Esophagus muscularis mucosa (tissue), 4 donors: ENCODE results near the gene CNTNAP4. TPM values are rescaled to one million over a fixed set of nuclear protein-coding genes. Genes with fewer than 3 reads are reported as not detected.
A peak's percentile ranks its signal among the peaks of the same experiment; 100 is the strongest.

ENCODE experiments used
- DNase-seq: peaks from one replicate; pipeline ENCODE4 v3.0.0-alpha.2; 2017; ENCODE audit errors: extremely low spot score
- H3K27ac ChIP-seq, 4 donors: fragments of 200-600 bp; sonication (generic); replicated peaks in 1 of 4; 1 replicate in 3 of 4; 2 replicates in 1 of 4; pipeline ENCODE4 v1.5.1; 2016 to 2019; ENCODE audit warnings: mild to moderate bottlenecking in 1 of 4
- H3K27me3 ChIP-seq, 4 donors: fragments of 200-600 bp; sonication (generic); one replicate each; pipeline versions ENCODE4 v1.5.1 to v1.6.0; 2016 to 2019
- H3K36me3 ChIP-seq, 4 donors: fragments of 200-600 bp; sonication (generic); one replicate each; pipeline ENCODE4 v1.5.1; 2016 to 2019
- H3K4me1 ChIP-seq, 4 donors: fragments of 200-600 bp; sonication (generic); one replicate each; pipeline ENCODE4 v1.5.1; 2016 to 2019
- H3K4me3 ChIP-seq, 4 donors: fragments of 200-600 bp; sonication (generic); 1 replicate in 2 of 4; 2 replicates in 2 of 4; pipeline ENCODE4 v1.5.1; 2016 to 2019; ENCODE audit warnings: mild to moderate bottlenecking in 4 of 4, moderate library complexity in 1 of 4
- H3K9me3 ChIP-seq, 4 donors: fragments of 200-600 bp; sonication (generic); 1 replicate in 3 of 4; 2 replicates in 1 of 4; pipeline ENCODE4 v1.5.1; 2016 to 2019
- CTCF ChIP-seq, 3 experiments: fragments of 200-600 bp in 2 of 3; fragments of 450-650 bp in 1 of 3; sonication (generic) in 2 of 3; IDR thresholded peaks; one replicate each; pipeline ENCODE4 v1.5.1; 2017 to 2019; ENCODE audit warnings: antibody characterized with exemption in 3 of 3, mild to moderate bottlenecking in 2 of 3, moderate library complexity in 1 of 3
- EP300 ChIP-seq: sonication (generic); formaldehyde crosslinking; IDR thresholded peaks from one replicate; pipeline ENCODE4 v1.6.1; 2017; ENCODE audit warnings: antibody characterized with exemption
- POLR2A ChIP-seq: fragments of 450-650 bp; IDR thresholded peaks from one replicate; pipeline ENCODE4 v1.6.1; 2017; ENCODE audit warnings: antibody characterized with exemption, moderate library complexity, mild to moderate bottlenecking, low read depth
- POLR2AphosphoS5 ChIP-seq, 2 donors: sonication (generic); formaldehyde crosslinking; IDR thresholded peaks; one replicate each; pipeline ENCODE4 v1.6.1; 2017; ENCODE audit warnings: antibody characterized with exemption in 2 of 2
- WGBS: methylation state at CpG from one replicate; pipeline ENCODE4 v1.1.5; 2018; 5-methylcytosine and 5-hydroxymethylcytosine counted together
- intact Hi-C: fragments of 100-400 bp; cut with DNase I; formaldehyde crosslinking; loops from one replicate; pipeline ENCODE4 v1.15.1; 2023
- total RNA-seq, 4 donors: library from RNA; depleted of rRNA; stranded (reverse); fragments of >200 nt; gene quantifications; one replicate each; pipeline versions ENCODE4 v1.1.0 to v1.2.1, GENCODE V29; 2016

Gene CNTNAP4
- total RNA-seq, 4 donors from 2014 or later, result 0.80 to 2.1 (median 1.6) TPM

- Histone ChIP-seq H3K9me3 (no peaks in the 10 kb centered on the region), H3K36me3 (no peaks in the 10 kb centered on the region), H3K27me3 (no peaks in the 10 kb centered on the region), H3K27ac (no peak overlapping the region), H3K4me3 (no peak overlapping the region), H3K4me1 (no peaks in the 10 kb centered on the region)
- no peak for DNase-seq
- TF ChIP-seq POLR2AphosphoS5 (IDR thresholded peaks at IDR 0.05) (no peak), CTCF (IDR thresholded peaks at IDR 0.05) (no peak)
- intact Hi-C loops, result no loop called here
- 51% methylated on average over 2 of the region's 2 CpGs for WGBS
These were observed 39.7 kb upstream of the CNTNAP4 start for GRCh38 chr16:76237471-76237870.

DNA sequence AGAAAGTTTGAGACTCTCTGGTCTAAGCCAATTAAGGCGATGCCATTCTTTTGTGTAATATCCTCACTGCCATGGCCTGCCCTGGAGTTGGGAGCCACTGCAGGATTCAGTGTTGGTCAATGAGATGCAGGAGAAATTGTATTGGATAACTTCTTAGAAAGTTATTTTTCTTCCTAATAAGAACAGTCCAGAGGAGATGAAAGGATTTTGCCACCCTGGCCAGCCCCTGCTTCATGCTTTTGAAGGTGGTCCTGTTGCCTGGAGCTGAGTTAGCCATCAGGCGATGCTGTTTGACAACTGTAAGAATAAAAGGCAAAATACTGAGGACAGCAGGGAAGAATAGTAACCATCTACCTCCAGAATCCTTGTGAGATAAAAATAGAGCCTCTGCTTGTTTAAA lies 35.4 kb upstream of the CNTNAP4 start:
- no peak for DNase-seq
- no peaks in the 10 kb centered on the region for H3K36me3 ChIP-seq
- H3K4me3 ChIP-seq, result no peak overlapping the region
- H3K27me3 ChIP-seq, result no peaks in the 10 kb centered on the region
- H3K9me3 ChIP-seq, result no peaks in the 10 kb centered on the region
- H3K27ac ChIP-seq, result no peak overlapping the region
- TF ChIP-seq EP300 (no peak), CTCF (IDR thresholded peaks at IDR 0.05) (no peak), POLR2AphosphoS5 (IDR thresholded peaks at IDR 0.05) (no peak), POLR2A (no peak)
- intact Hi-C loops, result no loop called here
- 74% methylated on average over 2 of the region's 2 CpGs for WGBS
- H3K4me1 ChIP-seq, result no peaks in the 10 kb centered on the region

DNA sequence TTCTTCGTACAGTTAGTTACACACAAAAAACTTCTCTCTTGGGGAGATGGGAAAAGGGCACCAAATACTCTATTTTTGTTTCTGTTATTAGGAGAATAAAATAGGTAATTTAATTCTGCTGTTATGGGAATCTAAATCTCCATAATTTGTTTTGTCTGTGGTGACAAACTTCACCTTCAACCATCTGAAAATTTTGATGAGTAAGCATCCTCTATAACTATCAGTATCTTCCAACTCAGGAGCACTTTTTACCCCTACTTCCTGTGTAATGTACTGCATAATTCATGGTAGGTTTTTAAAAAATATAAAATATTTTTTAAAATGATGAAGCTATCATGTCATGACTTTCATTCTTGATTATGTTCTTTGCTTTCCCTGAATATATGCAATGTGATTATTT lies 33.6 kb upstream of the CNTNAP4 start:
- 75% methylated on average over 1 of the region's 1 CpG for WGBS
- TF ChIP-seq CTCF (IDR thresholded peaks at IDR 0.05), result no peak
- no peak for TF ChIP-seq POLR2A
- no peak for TF ChIP-seq POLR2AphosphoS5 (IDR thresholded peaks at IDR 0.05)
- no peak for TF ChIP-seq EP300
- H3K4me1 ChIP-seq, result no peaks in the 10 kb centered on the region
- no peak for DNase-seq
- intact Hi-C loops, result no loop called here
- H3K4me3 ChIP-seq, result no peak overlapping the region
- H3K9me3 ChIP-seq, result no peaks in the 10 kb centered on the region
- H3K27ac ChIP-seq, result no peak overlapping the region
- no peaks in the 10 kb centered on the region for H3K27me3 ChIP-seq
- H3K36me3 ChIP-seq, result no peaks in the 10 kb centered on the region

DNA sequence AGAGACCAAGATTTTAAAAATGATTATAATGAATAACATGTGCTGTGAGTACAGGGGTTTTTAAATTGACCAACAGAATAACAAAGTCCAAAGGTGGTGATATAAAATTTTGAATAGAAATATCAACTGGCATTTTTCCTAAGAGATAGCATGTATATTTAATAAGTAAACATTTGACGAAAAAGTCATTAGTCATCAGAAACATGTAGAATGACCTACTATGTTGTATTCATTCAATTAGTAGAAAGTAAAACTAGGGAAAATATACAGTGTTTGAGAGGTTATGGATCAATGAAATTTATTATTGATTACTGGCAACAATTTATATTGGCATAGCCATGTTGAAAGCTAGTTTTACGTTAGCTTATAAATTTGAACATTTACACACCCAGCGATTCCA lies 30.6 kb upstream of the CNTNAP4 start:
- no peaks in the 10 kb centered on the region for H3K27me3 ChIP-seq
- intact Hi-C loops, result no loop called here
- H3K27ac ChIP-seq, result no peak overlapping the region
- DNase-seq, result no peak
- H3K4me3 ChIP-seq, result no peak overlapping the region
- H3K4me1 ChIP-seq, result no peaks in the 10 kb centered on the region
- H3K36me3 ChIP-seq, result no peaks in the 10 kb centered on the region
- 68% methylated on average over 3 of the region's 3 CpGs for WGBS
- TF ChIP-seq POLR2A (no peak), CTCF (IDR thresholded peaks at IDR 0.05) (no peak), EP300 (no peak), POLR2AphosphoS5 (IDR thresholded peaks at IDR 0.05) (no peak)
- no peaks in the 10 kb centered on the region for H3K9me3 ChIP-seq

- intact Hi-C loops, result no loop called here
- no peaks in the 10 kb centered on the region for H3K27me3 ChIP-seq
These were observed 11.7 kb upstream of the CNTNAP4 start for GRCh38 chr16:76265434-76266045.

More at GRCh38 chr16:76265434-76266045, 11.7 kb upstream of the CNTNAP4 start:
- TF ChIP-seq POLR2A (no peak), CTCF (IDR thresholded peaks at IDR 0.05) (peak in 1 of 3 experiments; percentile 25)
- Histone ChIP-seq H3K27ac (no peak overlapping the region), H3K9me3 (peaks cover 0 to 13% (median 2%) of the 10 kb centered on the region in 4 donors), H3K4me3 (no peak overlapping the region), H3K36me3 (no peaks in the 10 kb centered on the region), H3K4me1 (no peaks in the 10 kb centered on the region)
- 8% methylated on average over 2 of the region's 2 CpGs for WGBS
- DNase-seq, result no peak
